ENCODE measurements around the gene ATG7.

DNA sequence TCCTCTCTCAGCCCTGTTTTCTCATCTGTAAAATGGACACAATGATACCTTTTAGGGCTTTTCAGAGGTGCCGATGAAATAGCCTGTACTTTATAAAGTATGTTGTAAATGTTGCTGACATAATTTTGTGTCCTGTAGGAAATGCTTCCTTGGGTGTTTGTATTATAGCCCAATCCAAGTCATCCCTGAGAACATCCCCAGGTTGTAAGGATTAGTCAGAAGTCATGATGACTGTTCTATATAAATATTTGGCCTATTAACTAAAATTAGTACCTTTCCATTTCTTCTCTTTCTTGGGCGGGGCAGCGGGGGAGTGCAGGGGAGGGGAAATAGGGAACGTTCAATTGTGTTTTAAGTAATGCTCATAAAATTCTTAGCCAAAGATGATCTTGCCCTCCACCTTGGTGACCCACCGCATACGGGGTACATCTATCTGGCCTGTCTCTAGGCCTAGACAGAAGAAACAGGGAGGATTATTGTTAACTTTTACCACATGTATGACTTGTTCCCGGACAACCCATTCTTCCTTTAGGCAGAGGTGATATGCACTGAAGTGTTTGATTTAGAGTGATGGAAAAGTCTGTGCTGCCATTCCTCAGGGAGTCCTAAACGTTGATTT is 250.9 kb downstream of the ATG7 start:
- TF ChIP-seq ELF1 (IDR thresholded peaks at IDR 0.05; ENCODE audit: borderline replicate concordance, low read depth) (no peak), ZFX (IDR thresholded peaks at IDR 0.05) (no peak), POLR2A (IDR thresholded peaks at IDR 0.05; ENCODE audit: borderline replicate concordance, extremely low read depth, insufficient read depth, insufficient read length) (no peak), EZH2phosphoT487 (IDR thresholded peaks at IDR 0.05; ENCODE audit: borderline replicate concordance) (no peak), EZH2 (IDR thresholded peaks at IDR 0.05) (no peak), POLR2AphosphoS5 (IDR thresholded peaks at IDR 0.05; ENCODE audit: low read depth, low read length) (no peak)
- TF ChIP-seq, protein P1, sequence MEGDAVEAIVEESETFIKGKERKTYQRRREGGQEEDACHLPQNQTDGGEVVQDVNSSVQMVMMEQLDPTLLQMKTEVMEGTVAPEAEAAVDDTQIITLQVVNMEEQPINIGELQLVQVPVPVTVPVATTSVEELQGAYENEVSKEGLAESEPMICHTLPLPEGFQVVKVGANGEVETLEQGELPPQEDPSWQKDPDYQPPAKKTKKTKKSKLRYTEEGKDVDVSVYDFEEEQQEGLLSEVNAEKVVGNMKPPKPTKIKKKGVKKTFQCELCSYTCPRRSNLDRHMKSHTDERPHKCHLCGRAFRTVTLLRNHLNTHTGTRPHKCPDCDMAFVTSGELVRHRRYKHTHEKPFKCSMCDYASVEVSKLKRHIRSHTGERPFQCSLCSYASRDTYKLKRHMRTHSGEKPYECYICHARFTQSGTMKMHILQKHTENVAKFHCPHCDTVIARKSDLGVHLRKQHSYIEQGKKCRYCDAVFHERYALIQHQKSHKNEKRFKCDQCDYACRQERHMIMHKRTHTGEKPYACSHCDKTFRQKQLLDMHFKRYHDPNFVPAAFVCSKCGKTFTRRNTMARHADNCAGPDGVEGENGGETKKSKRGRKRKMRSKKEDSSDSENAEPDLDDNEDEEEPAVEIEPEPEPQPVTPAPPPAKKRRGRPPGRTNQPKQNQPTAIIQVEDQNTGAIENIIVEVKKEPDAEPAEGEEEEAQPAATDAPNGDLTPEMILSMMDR (IDR thresholded peaks at IDR 0.05 in 2 of 3, conservative IDR thresholded peaks at IDR 0.05 in 1 of 3; ENCODE audit: borderline replicate concordance in 1 of 3, insufficient read depth in 1 of 3, low read depth in 2 of 3, low read length in 2 of 3), result no peak
- TF ChIP-seq, protein P2, sequence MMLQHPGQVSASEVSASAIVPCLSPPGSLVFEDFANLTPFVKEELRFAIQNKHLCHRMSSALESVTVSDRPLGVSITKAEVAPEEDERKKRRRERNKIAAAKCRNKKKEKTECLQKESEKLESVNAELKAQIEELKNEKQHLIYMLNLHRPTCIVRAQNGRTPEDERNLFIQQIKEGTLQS (IDR thresholded peaks at IDR 0.05), result no peak

Measured in HCT116 (cell line).